ENCODE results near the gene KCNIP3.

DNA sequence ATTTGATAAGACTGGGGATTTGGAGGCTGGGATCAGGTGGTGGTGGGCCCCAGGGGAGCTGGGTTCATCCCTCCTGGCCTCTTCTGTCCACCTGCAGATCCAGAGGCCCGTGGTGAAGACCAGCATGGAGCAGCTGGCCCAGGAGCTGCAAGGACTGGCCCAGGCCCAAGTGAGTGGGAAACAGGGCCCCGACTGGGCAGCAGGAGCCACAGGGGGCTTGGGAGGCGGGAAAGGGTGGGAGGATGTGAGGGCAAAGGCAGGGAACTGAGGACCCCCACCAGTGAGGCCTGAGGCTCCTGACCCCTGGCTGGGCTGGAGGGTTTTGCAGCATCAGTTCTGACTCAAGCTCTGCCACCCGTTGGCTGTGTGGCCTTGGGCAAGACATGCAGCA, 11.6 kb upstream of the KCNIP3 start:
- TF ChIP-seq TAF1 (IDR thresholded peaks at IDR 0.05; ENCODE audit: low read depth, low read length) (no peak), POLR2A (IDR thresholded peaks at IDR 0.05; ENCODE audit: low read depth, low read length) (no peak), PAX5 (IDR thresholded peaks at IDR 0.05; ENCODE audit: insufficient read depth, low read length, severe bottlenecking) (no peak), POLR2AphosphoS5 (IDR thresholded peaks at IDR 0.05; ENCODE audit: low read depth, low read length) (no peak), SPI1 (IDR thresholded peaks at IDR 0.05; ENCODE audit: low read depth, low read length) (no peak)
